Heart left ventricle (tissue), 16 donors: ENCODE measurements around the gene SLC19A1. TPM values are rescaled to one million over a fixed set of nuclear protein-coding genes. Genes with fewer than 3 reads are reported as not detected.
"Not testable (repeated sequence)": the region's sequence is repeated elsewhere in the genome, so short reads cannot be mapped to it uniquely, and the experiment has no call there.

Experiments used
- ATAC-seq, 4 donors: fragments of 200-7000 bp; cut with Tn5 transposase; one replicate each; pipeline ENCODE4 v1.9.1; 2020 to 2022; ENCODE audit warnings: moderate library complexity in 4 of 4, mild to moderate bottlenecking in 3 of 4, moderate number of reproducible peaks in 1 of 4
- DNase-seq, 5 donors: peaks; one replicate each; pipeline ENCODE4 v3.0.0-alpha.2; 2020
- H3K27ac ChIP-seq, 12 donors: fragments of 200-600 bp; sonication (generic) in 4 of 12; one replicate each; pipeline versions ENCODE4 v1.5.0 to v1.8.0; 2016 to 2022; ENCODE audit warnings: mild to moderate bottlenecking in 2 of 12
- H3K27me3 ChIP-seq, 9 donors: fragments of 200-600 bp; sonication (generic) in 2 of 9; one replicate each; pipeline versions ENCODE4 v1.5.1 to v1.8.0; 2016 to 2022; ENCODE audit warnings: mild to moderate bottlenecking in 3 of 9
- H3K36me3 ChIP-seq, 9 donors: fragments of 200-600 bp; sonication (generic) in 2 of 9; one replicate each; pipeline versions ENCODE4 v1.5.0 to v1.8.0; 2018 to 2022; ENCODE audit warnings: mild to moderate bottlenecking in 2 of 9
- H3K4me1 ChIP-seq, 12 donors: fragments of 200-600 bp; sonication (generic) in 4 of 12; one replicate each; pipeline versions ENCODE4 v1.5.0 to v1.8.0; 2016 to 2022; ENCODE audit warnings: mild to moderate bottlenecking in 3 of 12
- H3K4me3 ChIP-seq, 12 donors: fragments of 200-600 bp; sonication (generic) in 4 of 12; one replicate each; pipeline versions ENCODE4 v1.5.0 to v1.8.0; 2017 to 2022; ENCODE audit warnings: mild to moderate bottlenecking in 9 of 12, moderate library complexity in 4 of 12
- H3K9me3 ChIP-seq, 12 donors: fragments of 200-600 bp; sonication (generic) in 4 of 12; one replicate each; pipeline versions ENCODE4 v1.5.0 to v1.8.0; 2016 to 2022; ENCODE audit warnings: mild to moderate bottlenecking in 1 of 12
- POLR2A ChIP-seq, 2 donors: fragments of 450-650 bp; IDR thresholded peaks; one replicate each; pipeline ENCODE4 v1.6.1; 2017; ENCODE audit warnings: antibody characterized with exemption in 2 of 2, mild to moderate bottlenecking in 2 of 2, moderate library complexity in 2 of 2
- whole genome bisulfite sequencing, 4 donors: extraction: QIAGEN DNeasy Blood & Tissue Kit in 2 of 4; methylation state at CpG; one replicate each; pipeline versions ENCODE4 v1.1.5 to v1.1.7; 2013 to 2018; 5-methylcytosine and 5-hydroxymethylcytosine counted together
- intact Hi-C, 10 donors: fragments of 100-400 bp; cut with DNase I; formaldehyde crosslinking; loops; one replicate each; pipeline versions ENCODE4 v1.11.1 to v1.14.2; 2022
- polyA plus RNA-seq, 2 donors: library from polyadenylated mRNA; stranded (reverse); fragments of 200-250 nt; gene quantifications; one replicate each; pipeline ENCODE4 v1.2.3, GENCODE V29; 2013
- total RNA-seq, 9 donors: library from RNA; depleted of rRNA in 2 of 9; stranded (reverse); fragments of >200 nt in 2 of 9; fragmentation: NEBNext Ultra II Directional in 3 of 9; extraction: Animal tissue kit (Norgen Biotek cat#: 25700) in 3 of 9; gene quantifications; one replicate each; pipeline versions ENCODE4 v1.1.0 to v1.2.4, GENCODE V29; 2016 to 2023
- TF ChIP-seq, protein P1 (sequence below), 12 donors: fragments of 200-600 bp; sonication (generic) in 4 of 12; IDR thresholded peaks; one replicate each; pipeline versions ENCODE4 v1.5.0 to v1.8.0; 2018 to 2022; ENCODE audit warnings: antibody characterized with exemption in 12 of 12, mild to moderate bottlenecking in 5 of 12
- donor health status: ischemic (EF 13 %, LVEDD 7.1; RV severe dilation, severe dysfunction).
- donor health status: healthy with polysubstance abuse.
- donor health status: DM: no; HTN: yes; CAD: no.
- donor health status: DM: no; HTN: no; CAD: no.
- donor health status: ischemic (EF 25% LVEDD 6.9; RV normal size, moderate dysfunction).
- donor health status: ischemic (EF 25% LVEDD 5.7; RV mildly dilated, moderate dysfunction).
- donor health status: healthy.
- donor health status: DM: yes; HTN: yes; CAD: no.
- donor health status: ischemic (EF 35%, LVEDD 5.7; RV mildly dilated, moderate dysfunction).
- donor health status: nonischemic (EF 11% LVEDD 7.7; RV severe dilation, severe dysfunction).
- donor health status: DM: yes; HTN: yes; CAD: no.
- donor health status: PGD.
- donor health status: ischemic (EF 29% LVEDD 5.4; RV normal size, mild dysfunction).
- donor health status: nonischemic (EF 23%, LVEDD 6.1; RV moderate dilation, normal function).

SLC19A1 gene
- total and polyA plus RNA-seq, 11 donors: 2.4 to 7.0 (median 3.5) TPM

- WGBS, 4 donors: 90 to 99% (median 97%) methylated on average over 10 to 11 of the region's 11 CpGs
- Histone ChIP-seq H3K27ac (no peak overlapping the region), H3K9me3 (no peaks in the 10 kb centered on the region), H3K36me3 (peaks cover 0 to 8% (median 0%) of the 10 kb centered on the region in 9 donors), H3K4me1 (peaks cover 0 to 28% (median 12%) of the 10 kb centered on the region in 12 donors), H3K4me3 (no peak overlapping the region), H3K27me3 (no peaks in the 10 kb centered on the region)
- ATAC-seq (no peak), DNase-seq (peak in 2 of 5 donors; percentile 5 to 6)
- TF ChIP-seq, protein P1, sequence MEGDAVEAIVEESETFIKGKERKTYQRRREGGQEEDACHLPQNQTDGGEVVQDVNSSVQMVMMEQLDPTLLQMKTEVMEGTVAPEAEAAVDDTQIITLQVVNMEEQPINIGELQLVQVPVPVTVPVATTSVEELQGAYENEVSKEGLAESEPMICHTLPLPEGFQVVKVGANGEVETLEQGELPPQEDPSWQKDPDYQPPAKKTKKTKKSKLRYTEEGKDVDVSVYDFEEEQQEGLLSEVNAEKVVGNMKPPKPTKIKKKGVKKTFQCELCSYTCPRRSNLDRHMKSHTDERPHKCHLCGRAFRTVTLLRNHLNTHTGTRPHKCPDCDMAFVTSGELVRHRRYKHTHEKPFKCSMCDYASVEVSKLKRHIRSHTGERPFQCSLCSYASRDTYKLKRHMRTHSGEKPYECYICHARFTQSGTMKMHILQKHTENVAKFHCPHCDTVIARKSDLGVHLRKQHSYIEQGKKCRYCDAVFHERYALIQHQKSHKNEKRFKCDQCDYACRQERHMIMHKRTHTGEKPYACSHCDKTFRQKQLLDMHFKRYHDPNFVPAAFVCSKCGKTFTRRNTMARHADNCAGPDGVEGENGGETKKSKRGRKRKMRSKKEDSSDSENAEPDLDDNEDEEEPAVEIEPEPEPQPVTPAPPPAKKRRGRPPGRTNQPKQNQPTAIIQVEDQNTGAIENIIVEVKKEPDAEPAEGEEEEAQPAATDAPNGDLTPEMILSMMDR (IDR thresholded peaks at IDR 0.05): no peak
- no peak for TF ChIP-seq POLR2A (IDR thresholded peaks at IDR 0.05)
- intact Hi-C loops: no loop called here
Observed at GRCh38 chr21:45529785-45530422, 12.3 kb downstream of the SLC19A1 start.

GRCh38 chr21:45528981-45529784 lies 13.1 kb downstream of the SLC19A1 start:
- H3K27ac ChIP-seq: no peak overlapping the region
- 84 to 90% (median 88%) methylated on average over 20 of the region's 20 CpGs for WGBS, 4 donors
- no peaks in the 10 kb centered on the region for H3K9me3 ChIP-seq
- H3K4me3 ChIP-seq: no peak overlapping the region
- H3K4me1 ChIP-seq: peaks cover 0 to 20% (median 6%) of the 10 kb centered on the region in 12 donors
- no peak for ATAC-seq
- DNase-seq: peak in 3 of 5 donors; percentile 12 to 59 (median 24)
- intact Hi-C loops: no loop called here
- TF ChIP-seq, protein P1 (IDR thresholded peaks at IDR 0.05): no peak
- TF ChIP-seq POLR2A (IDR thresholded peaks at IDR 0.05): no peak
- no peaks in the 10 kb centered on the region for H3K27me3 ChIP-seq
- H3K36me3 ChIP-seq: peaks cover 0 to 8% (median 0%) of the 10 kb centered on the region in 9 donors

GRCh38 chr21:45528028-45528705 lies 14.1 kb downstream of the SLC19A1 start:
- no peaks in the 10 kb centered on the region for H3K9me3 ChIP-seq
- TF ChIP-seq, protein P1 (IDR thresholded peaks at IDR 0.05): no peak
- TF ChIP-seq POLR2A (IDR thresholded peaks at IDR 0.05): no peak
- H3K27me3 ChIP-seq: no peaks in the 10 kb centered on the region
- peaks cover 0 to 8% (median 0%) of the 10 kb centered on the region in 9 donors for H3K36me3 ChIP-seq
- intact Hi-C loops: no loop called here
- no peak overlapping the region for H3K4me3 ChIP-seq
- peak in 2 of 5 donors; percentile 10 to 37 for DNase-seq
- ATAC-seq: no peak
- H3K27ac ChIP-seq: no peak overlapping the region
- H3K4me1 ChIP-seq: peaks cover 0 to 10% (median 0%) of the 10 kb centered on the region in 12 donors
- 85 to 91% (median 87%) methylated on average over 17 to 18 of the region's 18 CpGs for WGBS, 4 donors

DNA sequence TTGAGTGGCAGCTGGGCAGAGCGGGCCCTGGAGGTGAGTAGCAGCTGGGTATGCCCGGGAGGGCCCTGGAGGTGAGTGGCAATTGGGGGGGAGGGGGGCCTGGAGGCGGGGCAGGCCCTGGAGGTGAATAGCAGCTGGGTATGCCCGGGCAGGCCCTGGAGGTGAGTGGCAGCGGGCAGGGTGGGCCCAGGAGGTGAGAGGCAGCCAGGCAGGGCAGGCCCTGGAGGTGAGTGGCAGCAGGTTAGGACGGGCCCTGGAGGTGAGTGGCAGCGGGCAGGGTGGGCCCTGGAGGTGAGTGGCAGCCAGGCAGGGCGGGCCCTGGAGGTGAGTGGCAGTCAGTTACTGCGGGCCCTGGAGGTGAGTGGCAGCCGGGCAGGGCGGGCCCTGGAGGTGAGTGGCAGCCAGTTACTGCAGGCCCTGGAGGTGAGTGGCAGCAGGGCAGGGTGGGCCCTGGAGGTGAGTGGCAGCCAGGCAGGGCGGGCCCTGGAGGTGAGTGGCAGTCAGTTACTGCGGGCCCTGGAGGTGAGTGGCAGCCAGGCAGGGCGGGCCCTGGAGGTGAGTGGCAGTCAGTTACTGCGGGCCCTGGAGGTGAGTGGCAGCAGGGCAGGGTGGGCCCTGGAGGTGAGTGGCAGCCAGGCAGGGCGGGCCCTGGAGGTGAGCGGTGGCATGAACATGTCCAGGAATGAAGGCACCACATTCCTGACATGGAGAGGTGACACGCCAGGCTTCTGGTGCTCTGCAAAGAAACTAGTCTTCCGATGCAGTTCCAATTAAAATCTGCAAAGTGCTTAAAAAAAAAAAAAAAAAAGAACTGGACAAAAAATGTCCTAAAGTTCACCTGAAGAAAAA lies 14.9 kb downstream of the SLC19A1 start:
- H3K4me3 ChIP-seq, H3K27ac ChIP-seq, intact Hi-C loops, H3K36me3 ChIP-seq, H3K4me1 ChIP-seq, ATAC-seq, H3K27me3 ChIP-seq, H3K9me3 ChIP-seq: not testable (repeated sequence)
- DNase-seq: peak in 3 of 5 donors; percentile 11 to 28 (median 28)
- WGBS, 4 donors: 71 to 94% (median 93%) methylated on average over 6 to 19 of the region's 19 CpGs
